Measurements from ENCODE around the gene TRABD2A. TPM values are rescaled to one million over a fixed set of nuclear protein-coding genes. Genes with fewer than 3 reads are reported as not detected.

TRABD2A gene
- total and polyA plus RNA-seq, 9 of the 15 experiments (the other 6 are each of a cell fraction or from before 2014, with no cell fraction given): 0.07 to 0.45 (median 0.25) TPM

GRCh38 chr2:84925724-84926376, 45.0 kb upstream of the TRABD2A start (continued):
- TF ChIP-seq SRSF1 (IDR thresholded peaks at IDR 0.05; ENCODE audit: low read depth, low read length) (no peak), EGR1 (conservative IDR thresholded peaks at IDR 0.05) (no peak), ZNF699 (CRISPR knock-in tag; IDR thresholded peaks at IDR 0.05; ENCODE audit: insufficient replicate concordance) (no peak), JUN (IDR thresholded peaks at IDR 0.05; ENCODE audit: borderline replicate concordance, low read depth, low read length) (peak; percentile 80), JUN (CRISPR knock-in tag; IDR thresholded peaks at IDR 0.05; ENCODE audit: borderline replicate concordance) (no peak), TARDBP (IDR thresholded peaks at IDR 0.05) (peak; percentile 69), BACH1 (tag; IDR thresholded peaks at IDR 0.05) (no peak), DACH1 (IDR thresholded peaks at IDR 0.05; ENCODE audit: partially characterized antibody) (peak; percentile 69), MAFF (IDR thresholded peaks at IDR 0.05; ENCODE audit: low read length) (no peak), CLOCK (CRISPR knock-in tag; IDR thresholded peaks at IDR 0.05; ENCODE audit: borderline replicate concordance) (no peak), ZSCAN32 (CRISPR knock-in tag; IDR thresholded peaks at IDR 0.05) (no peak), POLR2G (IDR thresholded peaks at IDR 0.05; ENCODE audit: low read depth, low read length) (peak; percentile 31; the same call in 1 of the 2 replicates), NFIX (CRISPR knock-in tag; IDR thresholded peaks at IDR 0.05; ENCODE audit: low read depth) (peak; percentile 75), ZNF586 (CRISPR knock-in tag; conservative IDR thresholded peaks at IDR 0.05) (no peak), ASH1L (IDR thresholded peaks at IDR 0.05; ENCODE audit: borderline replicate concordance, low read depth, partially characterized antibody) (no peak), TFAP4 (CRISPR knock-in tag; IDR thresholded peaks at IDR 0.05; ENCODE audit: borderline replicate concordance) (peak; percentile 93), TCF7 (IDR thresholded peaks at IDR 0.05; ENCODE audit: borderline replicate concordance) (peak; percentile 71), AFF4 (CRISPR knock-in tag; IDR thresholded peaks at IDR 0.05) (0 out of 2 replicates have a peak, but pooled peaks have one; percentile 67), RBBP5 (IDR thresholded peaks at IDR 0.05; ENCODE audit: borderline replicate concordance, insufficient read depth, low read length, poor library complexity, severe bottlenecking) (no peak), ARNT (IDR thresholded peaks at IDR 0.05) (peak in 1 of 2 experiments; percentile 58; a peak in 1 of 4 replicates), FOXA1 (IDR thresholded peaks at IDR 0.05; ENCODE audit: borderline replicate concordance) (no peak)
